Astrocyte (in vitro differentiated cells and primary cell): Measurements from ENCODE around the gene CRYL1. TPM values are rescaled to one million over a fixed set of nuclear protein-coding genes. Genes with fewer than 3 reads are reported as not detected.

Experiments
- DNase-seq: peaks from one replicate; pipeline ENCODE4 v3.0.0-alpha.2; 2010; ENCODE audit warnings: low read depth
- FAIRE-seq: peaks from 2 replicates; lab custom pipeline; 2011; peaks lifted over from hg19 to GRCh38; lab: Jason Lieb, UNC
- H2AFZ ChIP-seq: 2 replicates; pipeline ENCODE4 v1.6.0; 2012; ENCODE audit warnings: low read depth, low read length, inconsistent platforms
- H3K27ac ChIP-seq: 2 replicates; pipeline ENCODE4 v1.5.1; 2011; ENCODE audit warnings: low read depth, low read length, inconsistent platforms
- H3K27me3 ChIP-seq: 2 replicates; pipeline ENCODE4 v1.6.0; 2011; ENCODE audit warnings: low read length, inconsistent platforms; ENCODE audit not compliant: insufficient read depth
- H3K36me3 ChIP-seq: 2 replicates; pipeline ENCODE4 v1.5.1; 2011; ENCODE audit warnings: low read length, inconsistent platforms; ENCODE audit not compliant: insufficient read depth
- H3K4me1 ChIP-seq: 2 replicates; pipeline ENCODE4 v1.5.1; 2011; ENCODE audit warnings: low read length, inconsistent platforms; ENCODE audit not compliant: insufficient read depth
- H3K4me2 ChIP-seq: 2 replicates; pipeline ENCODE4 v1.6.0; 2012; ENCODE audit warnings: low read length, inconsistent platforms
- H3K4me3 ChIP-seq: 2 replicates; pipeline ENCODE4 v1.5.1; 2011; ENCODE audit warnings: low read depth, mild to moderate bottlenecking, low read length, inconsistent platforms; ENCODE audit not compliant: insufficient read depth
- H3K79me2 ChIP-seq: 2 replicates; pipeline ENCODE4 v1.6.0; 2012; ENCODE audit warnings: mild to moderate bottlenecking, low read length, inconsistent platforms; ENCODE audit not compliant: insufficient read depth
- H3K9ac ChIP-seq: 2 replicates; pipeline ENCODE4 v1.6.0; 2012; ENCODE audit warnings: mild to moderate bottlenecking, low read length, inconsistent platforms
- H3K9me3 ChIP-seq: 2 replicates; pipeline ENCODE4 v1.5.1; 2012; ENCODE audit warnings: low read depth, mild to moderate bottlenecking, low read length, inconsistent platforms; ENCODE audit not compliant: insufficient read depth
- H4K20me1 ChIP-seq: 2 replicates; pipeline ENCODE4 v1.6.0; 2012; ENCODE audit warnings: low read length, inconsistent platforms; ENCODE audit not compliant: insufficient read depth
- H3K27ac Mint-ChIP-seq: one replicate; pipeline ENCODE4 v1.8.0; 2021; ENCODE audit warnings: mild to moderate bottlenecking, mixed read lengths; ENCODE audit not compliant: unreplicated experiment
- H3K27me3 Mint-ChIP-seq: one replicate; pipeline ENCODE4 v1.8.0; 2021; ENCODE audit warnings: low read depth, mixed read lengths; ENCODE audit not compliant: unreplicated experiment
- H3K36me3 Mint-ChIP-seq: one replicate; pipeline ENCODE4 v1.8.0; 2021; ENCODE audit warnings: low read depth, mixed read lengths; ENCODE audit not compliant: unreplicated experiment
- H3K4me1 Mint-ChIP-seq: one replicate; pipeline ENCODE4 v1.8.0; 2021; ENCODE audit warnings: low read depth, mixed read lengths; ENCODE audit not compliant: unreplicated experiment
- H3K4me3 Mint-ChIP-seq: one replicate; pipeline ENCODE4 v1.8.0; 2021; ENCODE audit warnings: mild to moderate bottlenecking, moderate library complexity, mixed read lengths; ENCODE audit not compliant: unreplicated experiment
- H3K9me3 Mint-ChIP-seq: one replicate; pipeline ENCODE4 v1.8.0; 2021; ENCODE audit warnings: mild to moderate bottlenecking, mixed read lengths; ENCODE audit not compliant: unreplicated experiment
- EZH2 ChIP-seq: IDR thresholded peaks from 2 replicates; pipeline ENCODE4 v1.6.1; 2012; ENCODE audit warnings: mild to moderate bottlenecking, low read length, inconsistent platforms; ENCODE audit not compliant: insufficient read depth
- total RNA-seq: library from RNA; stranded (reverse); gene quantifications from 2 replicates; pipeline ENCODE4 v1.2.1, GENCODE V29; 2021
- TF ChIP-seq, protein P1 (sequence below): IDR thresholded peaks from 2 replicates; pipeline ENCODE4 v1.5.1; 2011; ENCODE audit warnings: low read depth, mild to moderate bottlenecking, inconsistent platforms, low read length, moderate library complexity; ENCODE audit not compliant: insufficient read depth

The CRYL1 gene
- total RNA-seq, 1 donor from 2014 or later, result 3.7 TPM

- H3K27ac Mint-ChIP-seq, result no peak overlapping the region
- no peak overlapping the region for H2AFZ ChIP-seq
- H3K36me3 ChIP-seq, result no peaks in the 10 kb centered on the region
- H3K27me3 ChIP-seq, result no peaks in the 10 kb centered on the region
- TF ChIP-seq EZH2, result no peak
- TF ChIP-seq, protein P1, sequence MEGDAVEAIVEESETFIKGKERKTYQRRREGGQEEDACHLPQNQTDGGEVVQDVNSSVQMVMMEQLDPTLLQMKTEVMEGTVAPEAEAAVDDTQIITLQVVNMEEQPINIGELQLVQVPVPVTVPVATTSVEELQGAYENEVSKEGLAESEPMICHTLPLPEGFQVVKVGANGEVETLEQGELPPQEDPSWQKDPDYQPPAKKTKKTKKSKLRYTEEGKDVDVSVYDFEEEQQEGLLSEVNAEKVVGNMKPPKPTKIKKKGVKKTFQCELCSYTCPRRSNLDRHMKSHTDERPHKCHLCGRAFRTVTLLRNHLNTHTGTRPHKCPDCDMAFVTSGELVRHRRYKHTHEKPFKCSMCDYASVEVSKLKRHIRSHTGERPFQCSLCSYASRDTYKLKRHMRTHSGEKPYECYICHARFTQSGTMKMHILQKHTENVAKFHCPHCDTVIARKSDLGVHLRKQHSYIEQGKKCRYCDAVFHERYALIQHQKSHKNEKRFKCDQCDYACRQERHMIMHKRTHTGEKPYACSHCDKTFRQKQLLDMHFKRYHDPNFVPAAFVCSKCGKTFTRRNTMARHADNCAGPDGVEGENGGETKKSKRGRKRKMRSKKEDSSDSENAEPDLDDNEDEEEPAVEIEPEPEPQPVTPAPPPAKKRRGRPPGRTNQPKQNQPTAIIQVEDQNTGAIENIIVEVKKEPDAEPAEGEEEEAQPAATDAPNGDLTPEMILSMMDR, result no peak
- FAIRE-seq (no peak), DNase-seq (no peak)
- H3K36me3 Mint-ChIP-seq, result peaks cover 3% of the 10 kb centered on the region
- H3K27me3 Mint-ChIP-seq, result peaks cover 21% of the 10 kb centered on the region
- peaks cover 24% of the 10 kb centered on the region for H3K4me1 ChIP-seq
- H3K79me2 ChIP-seq, result no peaks in the 10 kb centered on the region
- H3K27ac ChIP-seq, result no peak overlapping the region
- H3K9me3 Mint-ChIP-seq, result peaks cover 4% of the 10 kb centered on the region
- H3K4me1 Mint-ChIP-seq, result peaks cover 44% of the 10 kb centered on the region
- H3K4me2 ChIP-seq, result no peak overlapping the region
- no peak overlapping the region for H3K4me3 ChIP-seq
- no peaks in the 10 kb centered on the region for H4K20me1 ChIP-seq
- no peak overlapping the region for H3K9ac ChIP-seq
- H3K4me3 Mint-ChIP-seq, result no peak overlapping the region
- H3K9me3 ChIP-seq, result no peaks in the 10 kb centered on the region
These were observed 96.0 kb downstream of the CRYL1 start for GRCh38 chr13:20429682-20430081.

DNA sequence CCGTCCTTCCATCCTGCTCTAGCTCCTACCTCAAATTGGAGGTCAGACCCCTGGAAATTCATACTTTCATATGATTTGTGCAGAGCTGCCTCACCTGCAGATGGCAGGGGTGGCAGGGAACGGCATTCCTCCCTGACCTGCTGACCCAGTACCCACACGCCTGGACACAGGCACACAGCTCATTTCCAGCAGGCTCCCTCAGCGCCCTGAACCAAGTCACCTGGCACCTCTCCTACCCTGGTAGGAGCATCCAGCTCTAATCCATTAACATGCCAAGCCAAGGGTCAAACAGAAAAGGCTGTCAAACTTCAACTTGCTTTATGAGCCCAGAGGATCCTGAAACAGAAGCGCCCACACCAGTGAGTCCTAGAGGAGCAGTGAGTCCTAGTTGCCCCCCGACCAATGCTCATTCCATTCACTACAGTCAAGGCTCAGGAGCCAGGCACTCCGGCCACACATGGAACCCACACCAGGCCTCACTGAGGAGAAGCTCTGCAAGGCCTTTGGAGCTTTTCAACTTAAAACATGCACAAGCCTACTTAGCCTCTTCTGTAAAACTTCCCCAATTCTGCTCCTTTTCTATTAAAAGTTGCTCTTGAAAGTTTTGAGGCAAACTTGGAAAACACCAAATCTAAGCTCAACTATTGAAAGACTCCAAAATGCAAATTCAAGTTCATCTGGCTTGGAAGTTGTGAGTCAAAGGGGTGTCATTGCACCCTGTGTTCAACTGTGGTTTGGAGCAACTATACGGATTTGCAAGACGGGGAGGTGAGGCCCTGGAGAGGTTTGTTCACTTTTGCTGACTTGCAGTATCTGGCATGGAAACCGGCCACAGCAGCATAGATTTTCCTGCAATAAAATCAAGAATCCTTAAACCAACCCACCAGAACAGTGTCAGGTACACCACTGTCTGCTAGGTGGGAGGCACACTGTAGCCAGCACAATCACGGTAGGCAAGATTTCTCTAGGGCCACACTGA is 96.7 kb downstream of the CRYL1 start:
- no peak overlapping the region for H3K9ac ChIP-seq
- H3K27ac Mint-ChIP-seq, result no peak overlapping the region
- H2AFZ ChIP-seq, result no peak overlapping the region
- no peak overlapping the region for H3K27ac ChIP-seq
- no peaks in the 10 kb centered on the region for H4K20me1 ChIP-seq
- H3K4me1 Mint-ChIP-seq, result peaks cover 51% of the 10 kb centered on the region
- no peaks in the 10 kb centered on the region for H3K36me3 ChIP-seq
- TF ChIP-seq, protein P1, result no peak
- no peak for TF ChIP-seq EZH2
- FAIRE-seq (no peak), DNase-seq (peak; percentile 80)
- peaks cover 3% of the 10 kb centered on the region for H3K36me3 Mint-ChIP-seq
- peaks cover 4% of the 10 kb centered on the region for H3K27me3 ChIP-seq
- peaks cover 1% of the 10 kb centered on the region for H3K9me3 Mint-ChIP-seq
- no peak overlapping the region for H3K4me3 ChIP-seq
- H3K4me3 Mint-ChIP-seq, result no peak overlapping the region
- peaks cover 30% of the 10 kb centered on the region for H3K4me1 ChIP-seq
- peak overlapping the region; percentile 33 for H3K4me2 ChIP-seq
- no peaks in the 10 kb centered on the region for H3K79me2 ChIP-seq
- no peaks in the 10 kb centered on the region for H3K9me3 ChIP-seq
- peaks cover 15% of the 10 kb centered on the region for H3K27me3 Mint-ChIP-seq
